GM21367 (cell line): ENCODE measurements around the gene TECR.
"Not testable (repeated sequence)": the region's sequence is repeated elsewhere in the genome, so short reads cannot be mapped to it uniquely, and the experiment has no call there.

Source experiments
- ATAC-seq: cut with Tn5 transposase; IDR thresholded peaks from one replicate; pipeline ENCODE4 v1.9.1; 2021; ENCODE audit not compliant: unreplicated experiment

Gene TECR

DNA sequence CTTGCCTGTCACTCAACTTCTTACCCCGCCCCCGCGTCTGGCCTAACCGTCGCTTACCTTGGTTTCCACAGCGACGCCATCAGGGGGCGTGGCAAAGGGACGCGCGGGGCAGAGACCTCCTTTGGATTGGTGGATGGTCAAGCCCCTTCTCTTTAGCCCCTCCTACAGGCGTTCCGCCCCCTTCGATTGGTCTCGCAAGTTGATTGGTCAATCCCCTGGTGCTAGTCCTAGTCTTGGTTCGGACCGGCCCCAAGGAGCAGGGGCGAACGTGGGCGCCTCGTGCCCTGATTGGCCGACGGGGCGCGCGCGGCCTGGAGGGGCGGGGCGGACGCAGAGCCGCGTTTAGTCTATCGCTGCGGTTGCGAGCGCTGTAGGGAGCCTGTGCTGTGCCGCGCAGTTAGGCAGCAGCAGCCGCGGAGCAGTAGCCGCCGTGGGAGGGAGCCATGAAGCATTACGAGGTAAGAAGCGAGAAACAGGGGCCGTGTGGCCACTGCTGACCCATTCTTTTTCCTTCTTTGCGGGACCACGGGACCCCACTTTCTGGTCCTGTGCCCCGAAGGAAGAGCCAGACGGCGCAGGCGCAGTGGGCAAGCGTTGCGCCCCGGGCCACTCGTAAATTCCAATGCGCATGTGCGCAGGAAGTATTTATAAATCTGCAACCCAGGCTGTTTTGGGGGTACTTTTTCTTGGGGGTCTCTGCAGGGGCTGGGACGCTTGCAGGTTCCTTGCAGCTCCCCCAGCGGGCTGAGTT lies at the start of gene TECR:
TSS of gene TECR (plus strand) at position 341 of the 751 bp plus-strand sequence. CDS start at position 444, 103 bp downstream.
- peak; percentile 91 for ATAC-seq

- ATAC-seq, result no peak
Measured at GRCh38 chr19:14479975-14480699, 49.3 kb upstream of the TECR start.

DNA sequence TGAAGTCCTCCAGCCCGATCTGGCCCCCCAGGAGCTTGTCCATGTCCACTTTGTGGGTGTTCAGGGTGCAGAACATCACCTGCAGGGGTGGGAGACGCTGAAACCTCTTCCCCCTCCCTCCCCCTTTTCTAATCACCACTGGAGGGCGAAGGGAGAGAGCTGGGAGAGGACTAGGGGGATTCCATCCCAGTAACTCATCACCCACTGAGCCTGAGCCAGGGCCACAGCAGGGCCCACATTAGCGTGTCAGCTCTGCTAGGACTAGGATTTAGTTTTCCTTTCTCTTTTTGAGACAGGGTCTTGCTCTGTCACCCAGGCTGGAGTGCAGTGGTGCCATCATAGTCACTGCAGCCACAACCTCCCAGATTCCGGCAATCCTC lies 48.7 kb upstream of the TECR start:
- ATAC-seq, result no peak

DNA sequence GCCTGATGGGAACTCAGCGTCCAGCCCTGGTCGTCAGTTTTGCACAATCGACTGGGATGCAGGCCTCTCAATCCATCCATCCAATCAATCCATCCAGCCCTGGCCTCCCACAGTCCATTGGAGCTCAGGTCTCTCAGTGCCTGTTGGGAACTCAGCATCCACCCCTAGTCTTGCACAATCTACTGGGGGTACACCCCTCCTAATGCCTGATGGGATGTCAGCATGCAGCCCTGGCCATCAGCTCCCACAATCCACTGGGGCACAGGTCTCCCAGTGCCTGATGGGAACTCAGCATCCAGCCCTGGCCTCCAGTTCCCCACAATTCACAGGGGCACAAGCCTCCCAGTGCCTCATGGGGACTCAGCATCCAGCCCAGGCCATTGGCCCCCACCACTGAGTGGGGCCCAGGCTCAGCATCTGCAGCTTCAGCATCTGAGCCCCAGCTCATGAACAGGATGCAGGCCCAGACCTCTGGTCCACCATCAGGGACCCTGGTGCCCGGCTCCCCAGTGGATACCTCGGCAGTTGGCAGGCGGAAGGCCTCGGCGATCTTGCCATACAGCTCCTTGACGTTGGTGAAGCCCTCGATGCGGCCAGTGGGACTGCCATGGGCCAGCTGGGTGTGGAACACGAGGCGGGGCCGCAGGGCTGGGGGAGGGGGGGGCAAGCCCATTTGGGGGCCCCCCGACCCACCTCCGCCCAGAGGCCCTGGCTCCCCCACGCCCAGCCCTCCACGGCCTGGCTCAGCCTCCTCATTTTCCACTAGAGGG lies 47.0 kb upstream of the TECR start:
- no peak for ATAC-seq

DNA sequence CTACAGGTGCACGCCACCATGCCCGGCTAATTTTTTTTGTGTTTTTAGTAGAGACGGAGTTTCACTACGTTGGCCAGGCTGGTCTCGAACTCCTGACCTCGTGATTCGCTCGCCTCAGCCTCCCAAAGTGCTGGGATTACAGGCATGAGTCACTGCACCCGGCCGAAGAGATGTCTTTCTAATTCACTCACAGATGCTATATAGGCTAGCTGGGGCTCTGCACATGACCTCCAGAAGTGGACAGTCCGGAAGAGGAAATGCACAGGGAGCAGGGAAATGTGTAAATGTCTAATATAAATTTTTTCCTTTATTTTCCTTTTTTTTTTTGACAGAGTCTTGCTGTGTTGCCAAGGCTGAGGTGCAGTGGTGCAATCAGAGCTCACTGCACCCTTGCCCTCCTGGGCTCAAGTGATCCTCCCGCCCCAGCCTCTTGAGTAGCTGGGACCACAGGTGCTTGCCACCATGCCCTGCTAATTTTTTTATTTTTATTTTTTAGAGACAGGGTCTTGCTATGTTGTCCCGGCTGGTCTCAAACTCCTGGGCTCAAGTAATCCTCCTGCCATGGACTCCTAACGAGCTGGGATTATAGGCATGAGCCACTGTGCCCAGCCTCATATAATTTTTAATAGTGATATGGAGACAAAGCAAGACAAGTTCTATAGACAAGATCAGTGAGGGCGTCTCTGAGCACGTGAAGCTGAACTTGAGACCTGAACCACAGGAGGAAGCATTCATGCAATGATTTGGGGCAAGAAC lies 41.8 kb upstream of the TECR start:
- ATAC-seq, result no peak

DNA sequence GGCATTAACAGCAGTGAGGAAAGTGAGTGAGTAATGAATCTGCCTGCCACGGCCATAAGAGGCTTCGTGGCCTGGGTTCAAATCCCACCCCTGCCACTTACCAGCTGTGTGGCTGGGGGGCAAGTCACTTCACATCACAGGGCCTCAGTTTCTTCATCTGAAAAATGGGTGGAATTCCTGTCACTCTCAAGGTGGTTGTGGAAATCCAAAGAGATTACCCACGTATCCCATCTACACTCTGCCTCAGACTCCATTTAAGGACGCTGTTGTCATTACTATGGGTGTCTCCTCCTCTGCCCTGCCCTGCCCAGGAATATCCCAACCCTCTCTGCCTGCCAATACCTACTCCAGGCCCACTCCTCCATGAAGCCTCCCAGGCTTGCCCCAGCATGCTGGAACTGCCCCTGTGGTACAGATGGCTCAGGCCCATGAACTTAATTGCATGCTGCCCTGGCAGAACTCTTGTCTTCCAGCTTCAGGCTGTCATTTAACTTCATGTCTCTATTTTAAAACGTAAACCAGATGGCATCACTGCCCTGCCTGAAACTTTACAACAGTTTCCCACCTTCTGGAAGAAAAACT lies 36.5 kb upstream of the TECR start:
- ATAC-seq, result no peak

DNA sequence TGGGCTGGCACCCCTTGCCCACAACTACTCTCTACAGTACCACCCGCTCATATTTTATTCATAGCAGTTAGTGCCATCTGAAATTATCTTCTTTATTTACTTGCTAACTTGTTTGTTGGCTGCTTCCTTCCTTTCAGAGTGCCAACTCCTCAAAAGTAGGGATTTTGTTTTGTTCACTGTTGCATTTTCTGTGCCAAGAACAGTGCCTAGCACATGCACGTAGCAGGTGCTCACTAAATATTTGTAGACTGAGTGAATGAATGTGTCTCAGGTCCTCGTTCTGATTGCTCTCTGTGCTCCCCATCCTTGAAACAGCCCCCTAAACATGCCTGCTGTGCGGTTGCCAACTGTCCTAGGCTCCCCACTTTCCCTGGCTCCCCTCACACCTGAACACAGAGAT lies 35.0 kb upstream of the TECR start:
- ATAC-seq, result no peak

GRCh38 chr19:14494910-14495671 lies 34.3 kb upstream of the TECR start:
- no peak for ATAC-seq

DNA sequence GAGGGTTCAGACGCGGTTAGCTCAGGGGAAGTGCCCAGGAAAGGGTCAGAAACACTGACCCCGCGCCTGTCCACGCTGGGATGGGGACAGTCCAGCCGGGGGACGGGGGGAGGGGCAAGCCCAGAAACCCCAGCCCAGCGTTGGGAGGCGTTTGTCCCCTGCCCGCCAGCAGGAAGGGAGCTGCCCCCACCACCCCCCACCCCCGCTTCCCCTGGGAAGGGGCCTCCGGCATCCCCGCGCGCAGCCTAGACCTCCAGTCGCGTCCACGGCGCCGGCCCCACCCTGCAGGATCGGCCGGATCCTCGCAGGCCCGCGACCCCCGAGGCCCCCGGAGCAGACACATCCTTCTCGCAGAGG lies 33.7 kb upstream of the TECR start:
- ATAC-seq, result no peak

DNA sequence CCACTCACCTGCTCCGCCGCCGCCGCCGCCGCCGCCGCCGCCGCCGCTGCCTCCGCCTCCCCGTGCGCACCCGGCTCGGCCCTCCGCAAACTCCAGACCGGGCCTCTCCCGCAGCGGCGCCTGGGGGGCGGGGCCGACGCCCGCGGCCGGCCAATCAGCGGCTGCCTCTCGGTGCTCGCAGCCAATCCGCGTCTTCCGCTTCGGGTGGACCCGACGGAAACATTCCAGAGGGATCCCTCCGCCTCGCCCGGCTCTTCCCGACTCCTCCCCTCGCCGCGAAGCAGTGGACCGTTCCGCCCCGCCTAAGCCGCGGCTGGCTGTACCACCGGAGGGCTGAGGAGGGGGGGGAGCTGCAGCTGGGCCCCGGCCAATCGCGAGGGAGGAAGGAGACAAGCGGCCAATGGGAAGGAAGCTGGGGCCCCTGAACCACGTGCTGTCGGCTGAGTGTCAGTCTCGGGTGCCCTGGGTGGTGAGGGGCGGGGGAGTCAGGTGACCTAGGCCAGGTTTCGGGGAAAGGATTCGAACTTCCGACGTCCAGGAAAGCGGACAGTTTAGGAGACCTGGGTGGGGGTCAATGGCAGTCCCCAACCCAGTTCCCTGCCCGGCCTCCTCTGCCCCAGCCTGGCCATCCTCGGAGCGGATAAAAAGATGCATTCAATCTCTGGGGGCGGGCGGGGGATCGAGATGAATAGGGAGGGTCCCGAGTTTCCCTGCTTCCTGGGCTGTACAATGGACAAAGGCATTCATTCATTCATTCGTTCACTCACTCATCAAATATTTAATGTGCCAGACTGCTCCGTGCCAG lies 33.2 kb upstream of the TECR start, which contains the start of gene GIPC1:
TSS of gene GIPC1 (minus strand) at position 99 of the 805 bp plus-strand sequence. CDS start 13,151 bp downstream, outside the sequence.
- ATAC-seq, result no peak

DNA sequence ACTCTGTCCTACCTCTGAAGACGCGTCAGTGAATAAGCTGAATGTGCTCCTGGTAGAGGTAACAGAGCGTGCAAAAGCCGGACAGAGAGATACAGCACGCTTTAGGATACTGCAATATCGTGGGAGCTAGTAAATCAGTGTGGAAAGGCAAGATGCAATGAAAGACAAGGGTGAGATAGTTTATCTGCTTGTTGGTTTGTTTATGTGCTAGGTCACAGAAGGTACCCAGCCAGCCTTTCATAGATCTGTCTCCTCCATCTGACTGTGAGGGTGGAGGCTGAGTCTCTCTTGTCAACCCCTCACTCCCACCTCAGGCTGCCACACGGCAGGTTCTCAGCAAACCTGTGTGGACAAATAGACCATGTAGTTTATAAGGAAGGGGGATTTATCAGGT lies 32.6 kb upstream of the TECR start:
- ATAC-seq, result no peak

DNA sequence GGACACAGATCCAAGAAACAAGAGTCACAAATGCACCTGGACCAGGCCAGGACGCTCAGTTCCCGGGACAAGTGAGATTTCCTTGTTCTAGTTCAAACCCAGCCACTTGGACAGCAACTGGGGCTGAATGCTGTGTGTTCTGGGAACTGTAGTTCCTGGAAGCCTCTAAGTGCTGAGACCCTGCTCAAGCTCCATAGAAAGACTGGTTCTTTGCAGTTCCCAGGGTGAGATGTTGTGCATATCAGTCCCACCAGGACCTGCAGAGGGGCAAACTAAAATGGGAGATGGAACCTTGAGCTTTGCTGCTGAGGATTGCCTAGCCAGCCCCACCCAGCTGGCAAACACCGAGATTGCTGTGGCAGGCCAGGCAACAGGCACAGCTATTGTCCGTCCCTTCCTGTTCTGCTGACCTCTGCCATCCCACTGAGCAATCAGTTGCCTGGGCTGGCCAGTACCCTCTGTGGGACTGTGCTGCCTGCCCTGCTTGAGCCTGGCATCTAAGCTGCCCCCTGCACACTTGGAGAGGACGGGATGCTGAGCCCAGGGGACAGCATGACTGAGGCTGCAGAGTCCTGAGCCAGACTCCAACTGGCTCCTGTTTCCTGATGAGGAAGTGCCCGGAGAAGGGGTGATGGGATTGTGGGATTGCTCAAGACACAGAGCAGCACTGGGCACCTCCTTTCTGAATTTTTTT lies 32.0 kb upstream of the TECR start:
- no peak for ATAC-seq

- no peak for ATAC-seq
Measured at GRCh38 chr19:14502334-14503092, 26.9 kb upstream of the TECR start.

GRCh38 chr19:14503285-14503684 lies 26.1 kb upstream of the TECR start:
- ATAC-seq, result no peak

GRCh38 chr19:14504575-14504974 lies 24.8 kb upstream of the TECR start:
- not testable (repeated sequence) for ATAC-seq

DNA sequence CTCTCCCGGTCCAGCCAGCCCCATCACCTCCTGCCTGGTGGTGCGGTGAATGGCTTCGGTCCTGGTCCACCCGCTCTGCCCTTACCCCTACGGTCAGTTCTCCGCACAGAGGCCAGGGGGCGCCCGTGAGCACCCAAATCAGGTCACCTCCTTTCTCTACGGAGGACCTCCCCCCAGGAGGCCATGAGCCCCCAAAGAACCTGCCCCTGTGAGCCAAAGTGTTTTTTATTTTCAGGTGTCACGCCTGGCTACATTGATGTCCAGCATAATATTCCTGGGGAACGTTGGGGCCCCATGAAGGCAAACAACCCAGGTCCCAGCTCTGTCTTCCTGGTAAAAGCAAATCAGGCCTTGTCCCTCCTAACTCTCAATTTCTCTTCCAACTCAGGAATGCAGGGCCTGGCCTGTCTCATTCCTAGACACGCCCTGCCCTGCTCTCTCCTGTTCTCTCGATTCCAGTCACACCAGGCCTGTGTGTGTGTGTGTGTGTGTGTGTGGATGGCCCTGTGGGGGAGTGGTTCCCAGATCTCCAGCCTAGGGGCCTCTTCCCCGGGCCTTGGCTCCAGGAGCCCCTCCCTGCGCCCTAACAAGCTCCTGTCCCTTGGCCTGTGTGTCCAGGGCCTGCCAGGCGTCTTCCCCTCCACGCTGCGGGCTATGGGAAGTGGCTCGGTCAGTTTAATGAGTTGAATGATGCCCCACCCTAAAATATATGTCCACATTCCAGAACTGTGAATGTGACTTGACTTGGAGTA lies 23.7 kb upstream of the TECR start:
- ATAC-seq, result no peak
